ENCODE measurements around the gene HOXA5. TPM values are rescaled to one million over a fixed set of nuclear protein-coding genes. Genes with fewer than 3 reads are reported as not detected.

The HOXA5 gene
- total and polyA plus RNA-seq, 2 of the 8 experiments (the other 6 are each of a cell fraction or from before 2014, with no cell fraction given): not detected

GRCh38 chr7:27105301-27106031 is 38.0 kb downstream of the HOXA5 start:
- Histone ChIP-seq H3K27me3 (replicated peaks in 1 of 4; ENCODE audit: control insufficient read depth in 3 of 4, extremely low read depth in 1 of 4, insufficient read depth in 3 of 4, low read length in 3 of 4) (peaks cover 98 to 100% (median 99%) of the 10 kb centered on the region in 4 experiments), H4K91ac (replicated peaks; ENCODE audit: insufficient read length, low read length) (no peak overlapping the region), H3K79me1 (ENCODE audit: low read depth, low read length) (no peaks in the 10 kb centered on the region), H3K79me2 (ENCODE audit: control insufficient read depth in 1 of 2, insufficient read depth in 2 of 2, low read length in 2 of 2) (no peaks in the 10 kb centered on the region), H2AK5ac (ENCODE audit: low read depth, low read length) (no peak overlapping the region), H2BK20ac (ENCODE audit: low read length) (no peak overlapping the region), H2BK5ac (ENCODE audit: low read depth, low read length) (no peak overlapping the region), H3K56ac (replicated peaks; ENCODE audit: insufficient read length, low read depth, low read length) (no peak overlapping the region), H3K18ac (ENCODE audit: extremely low read depth, low read length) (no peak overlapping the region), H4K20me1 (replicated peaks in 1 of 2; ENCODE audit: control insufficient read depth in 1 of 2, insufficient read depth in 2 of 2, low read length in 2 of 2) (peaks cover 21 to 38% of the 10 kb centered on the region in 2 experiments), H3K14ac (ENCODE audit: insufficient read length) (no peak overlapping the region), H2BK120ac (replicated peaks; ENCODE audit: low read depth, low read length) (no peak overlapping the region), H3K4me3 (ENCODE audit: extremely low read depth in 1 of 4, insufficient read depth in 2 of 4, low read depth in 3 of 4, low read length in 4 of 4) (no peak overlapping the region), H3K4ac (replicated peaks; ENCODE audit: insufficient read length, low read depth, low read length) (no peak overlapping the region), H3K9ac (replicated peaks in 1 of 4; ENCODE audit: extremely low read depth in 1 of 4, low read depth in 3 of 4, low read length in 3 of 4) (no peak overlapping the region), H4K8ac (ENCODE audit: extremely low read depth, insufficient read depth, low read length) (no peak overlapping the region), H3K23me2 (ENCODE audit: low read depth, low read length) (0 out of 2 replicates have a peak, but pooled peaks cover 1% of the 10 kb centered on the region), H2AFZ (ENCODE audit: low read length) (no peak overlapping the region), H3K36me3 (ENCODE audit: control insufficient read depth in 2 of 4, insufficient read depth in 4 of 4, low read length in 3 of 4) (peaks cover 0 to 11% (median 0%) of the 10 kb centered on the region in 4 experiments; a peak in 1 of 8 replicates), H2BK12ac (ENCODE audit: low read depth, low read length) (no peak overlapping the region), H2BK15ac (ENCODE audit: low read length) (no peak overlapping the region), H3K23ac (ENCODE audit: insufficient read length) (no peak overlapping the region), H3K27ac (ENCODE audit: low read depth, low read length) (no peak overlapping the region), H3K4me1 (replicated peaks in 1 of 4; ENCODE audit: control insufficient read depth in 3 of 4, insufficient read depth in 4 of 4, low read length in 3 of 4) (peaks cover 0 to 16% (median 11%) of the 10 kb centered on the region in 4 experiments; a peak in 6 of 7 replicates), H3K4me2 (ENCODE audit: insufficient read depth in 1 of 2, low read depth in 2 of 2, low read length in 2 of 2) (no peak overlapping the region), H4K5ac (ENCODE audit: insufficient read length, low read depth, low read length) (no peak overlapping the region), H3K9me3 (ENCODE audit: insufficient read depth in 2 of 2, low read depth in 1 of 2, low read length in 1 of 2) (no peaks in the 10 kb centered on the region)
- DNase-seq (ENCODE audit: low read depth in 1 of 2, low spot score in 2 of 2): no peak
- ChIA-PET POLR2A (ENCODE audit: partially characterized antibody) (interaction anchor here (1.1 to 2.8 kb wide), 3 partner anchors 9 to 13 kb away, joined by 3 to 6 read pairs (median 5); partner anchors contain the start of gene HOXA1), CTCF (ENCODE audit: partially characterized antibody) (interaction anchor here (0.8 to 2.9 kb wide), 10 partner anchors 9 to 65 kb away, joined by 3 to 13 read pairs (median 4); partner anchors contain the start of gene HOXA5)
- WGBS, 2 experiments (ENCODE audit: extremely low coverage in 1 of 2, insufficient coverage in 1 of 2, insufficient read length in 1 of 2, insufficient replicate concordance in 2 of 2, low coverage in 1 of 2, low lambda C conversion rate in 2 of 2, missing lambda C conversion rate in 1 of 2): 18% methylated on average over 13 of the region's 13 CpGs; no CpG with 5 or more reads in 1 of the 2 experiments
- no peak for FAIRE-seq
- peak; percentile 54 for TF ChIP-seq RNF2 (IDR thresholded peaks at IDR 0.05; ENCODE audit: borderline replicate concordance, low read depth, low read length, missing control alignments, poor library complexity, severe bottlenecking)
- no peak for TF ChIP-seq ATF2 (IDR thresholded peaks at IDR 0.05; ENCODE audit: low read length)
- TF ChIP-seq CEBPB (IDR thresholded peaks at IDR 0.05; ENCODE audit: low read depth, low read length): no peak
